ENCODE data around the gene DOK3.

DNA sequence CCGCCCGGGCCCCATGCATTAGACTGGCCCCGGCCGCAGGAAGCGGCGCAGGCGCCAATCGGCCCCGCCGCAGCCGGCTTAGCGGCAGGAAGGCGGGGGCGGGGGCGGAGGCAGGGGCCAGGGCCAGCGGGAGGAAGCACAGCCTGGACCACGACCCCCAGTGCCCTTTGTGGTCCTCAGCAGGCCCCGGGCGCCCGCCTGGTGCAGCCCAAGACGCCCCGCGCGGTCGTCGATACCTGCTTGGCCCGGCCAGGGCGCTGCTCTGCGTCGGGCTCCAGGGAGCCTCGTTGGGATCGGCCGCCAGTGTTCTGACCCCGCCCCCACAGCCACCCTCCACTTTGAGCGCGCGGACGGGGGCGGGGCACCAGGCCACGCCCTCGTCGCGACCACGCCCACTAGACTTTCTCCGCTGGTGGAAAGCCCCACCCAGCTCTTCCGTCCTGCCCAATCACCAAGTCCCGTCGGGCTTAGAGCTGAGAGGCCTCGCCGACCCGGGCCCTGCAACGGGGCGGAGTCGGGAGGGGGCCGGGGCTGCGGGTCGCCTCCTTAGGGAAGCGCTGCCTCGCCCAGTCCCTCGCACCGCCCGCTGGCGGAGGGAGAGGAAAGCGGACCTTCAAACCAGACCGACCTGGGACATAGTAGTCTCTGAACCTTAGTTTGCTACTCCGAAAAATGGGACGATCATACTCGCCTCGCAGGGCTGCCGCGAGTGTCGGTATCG is 12.2 kb downstream of the DOK3 start, which contains the start of gene PDLIM7:
- TF ChIP-seq, protein P1, sequence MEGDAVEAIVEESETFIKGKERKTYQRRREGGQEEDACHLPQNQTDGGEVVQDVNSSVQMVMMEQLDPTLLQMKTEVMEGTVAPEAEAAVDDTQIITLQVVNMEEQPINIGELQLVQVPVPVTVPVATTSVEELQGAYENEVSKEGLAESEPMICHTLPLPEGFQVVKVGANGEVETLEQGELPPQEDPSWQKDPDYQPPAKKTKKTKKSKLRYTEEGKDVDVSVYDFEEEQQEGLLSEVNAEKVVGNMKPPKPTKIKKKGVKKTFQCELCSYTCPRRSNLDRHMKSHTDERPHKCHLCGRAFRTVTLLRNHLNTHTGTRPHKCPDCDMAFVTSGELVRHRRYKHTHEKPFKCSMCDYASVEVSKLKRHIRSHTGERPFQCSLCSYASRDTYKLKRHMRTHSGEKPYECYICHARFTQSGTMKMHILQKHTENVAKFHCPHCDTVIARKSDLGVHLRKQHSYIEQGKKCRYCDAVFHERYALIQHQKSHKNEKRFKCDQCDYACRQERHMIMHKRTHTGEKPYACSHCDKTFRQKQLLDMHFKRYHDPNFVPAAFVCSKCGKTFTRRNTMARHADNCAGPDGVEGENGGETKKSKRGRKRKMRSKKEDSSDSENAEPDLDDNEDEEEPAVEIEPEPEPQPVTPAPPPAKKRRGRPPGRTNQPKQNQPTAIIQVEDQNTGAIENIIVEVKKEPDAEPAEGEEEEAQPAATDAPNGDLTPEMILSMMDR (IDR thresholded peaks at IDR 0.05; ENCODE audit: insufficient read depth, low read length, poor library complexity, severe bottlenecking): no peak
- TF ChIP-seq EZH2phosphoT487 (conservative IDR thresholded peaks at IDR 0.05; ENCODE audit: low read length): no peak

Data from SU-DHL-6 (cell line).